GM19099 (cell line): Measurements from ENCODE around the gene PTPRA.

Experiments used
- POLR2A ChIP-seq: IDR thresholded peaks from 3 replicates; pipeline ENCODE4 v1.6.1; 2011; ENCODE audit warnings: low read depth; ENCODE audit not compliant: insufficient read length; ENCODE audit errors: extremely low read depth

The PTPRA gene

DNA sequence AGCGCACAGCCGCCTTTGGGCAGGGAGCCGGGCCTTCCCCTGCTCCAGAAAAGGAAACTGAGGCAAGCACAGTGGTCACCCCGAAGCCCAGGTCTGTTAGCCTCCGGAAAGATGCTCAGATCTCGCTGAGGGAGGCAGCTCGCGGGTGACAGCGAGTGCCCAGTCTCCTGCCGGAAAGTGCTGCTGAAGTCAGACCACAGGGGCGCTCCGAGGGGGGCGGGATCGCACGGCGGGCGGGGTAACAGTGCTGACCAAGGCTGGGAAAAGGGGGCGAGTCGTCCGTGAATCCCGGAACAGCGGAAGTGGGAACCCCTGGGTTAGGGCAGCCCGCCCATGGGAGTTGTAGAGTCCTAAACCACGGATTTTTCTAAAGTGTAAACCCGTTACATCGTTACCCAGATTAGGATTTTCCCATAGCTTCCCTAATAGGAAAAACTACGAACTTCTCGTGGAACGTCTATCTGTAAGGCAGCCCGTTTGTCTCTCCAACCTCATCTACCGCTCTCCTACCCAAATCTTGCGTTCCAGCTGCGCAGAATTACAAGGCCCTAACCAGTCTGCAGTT is 32.2 kb upstream of the PTPRA start:
- TF ChIP-seq POLR2A = no peak

DNA sequence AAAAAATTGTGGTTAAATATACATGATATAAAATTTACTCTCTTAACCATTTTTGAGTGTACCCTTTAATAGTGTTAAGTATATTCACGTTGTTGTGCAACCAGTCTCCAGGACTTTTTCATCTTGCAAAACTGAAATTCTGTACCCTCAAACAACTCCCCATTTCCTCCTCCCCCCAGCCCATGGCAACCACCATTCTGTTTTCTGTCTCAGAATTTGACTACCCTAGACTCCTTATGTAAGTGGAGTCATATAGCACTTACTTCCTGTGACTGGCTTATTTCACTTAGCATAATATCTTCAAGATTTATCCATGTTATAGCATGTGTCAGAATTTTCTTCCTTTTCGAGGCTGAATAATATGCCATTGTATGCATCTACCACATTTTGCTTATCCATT is 27.7 kb upstream of the PTPRA start:
- no peak for TF ChIP-seq POLR2A

DNA sequence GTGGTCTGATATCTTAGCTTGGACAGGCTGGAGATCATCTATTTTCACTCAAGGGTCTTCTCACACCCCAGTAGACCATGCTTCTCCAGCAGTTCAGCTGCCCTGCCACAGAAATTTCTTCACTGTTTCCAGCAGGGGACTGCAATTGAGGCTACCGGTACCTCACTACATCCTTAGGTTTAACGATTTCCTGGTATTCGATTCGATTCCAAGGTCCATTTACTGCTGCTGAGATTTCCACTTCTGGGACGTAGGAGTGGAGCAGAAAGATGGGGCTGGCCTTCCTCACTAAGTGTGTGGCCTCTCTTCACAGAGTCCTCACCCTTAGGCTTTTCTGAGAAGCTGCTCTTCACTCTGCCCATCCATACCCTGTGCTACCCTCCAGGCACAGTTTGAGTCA is 26.6 kb upstream of the PTPRA start:
- no peak for TF ChIP-seq POLR2A

DNA sequence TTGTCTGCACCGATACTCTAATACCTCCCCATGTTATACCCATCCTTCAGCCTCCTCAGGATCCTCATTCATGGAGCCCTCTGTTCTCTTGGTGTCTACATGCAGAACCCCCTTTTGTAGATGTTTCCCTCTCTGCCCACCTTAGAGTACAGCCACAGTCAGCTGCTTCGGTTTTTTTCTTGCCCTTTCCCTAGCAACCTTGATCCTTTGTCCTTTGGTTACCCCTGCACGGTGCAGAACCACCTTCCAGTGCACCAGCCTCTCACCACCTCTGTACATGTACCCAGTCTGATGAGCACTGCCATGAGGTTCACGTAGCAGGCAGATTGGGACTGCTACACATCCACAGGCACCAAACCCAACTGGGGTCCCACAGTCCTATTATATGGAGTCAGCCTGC is 25.5 kb upstream of the PTPRA start:
- TF ChIP-seq POLR2A = no peak

DNA sequence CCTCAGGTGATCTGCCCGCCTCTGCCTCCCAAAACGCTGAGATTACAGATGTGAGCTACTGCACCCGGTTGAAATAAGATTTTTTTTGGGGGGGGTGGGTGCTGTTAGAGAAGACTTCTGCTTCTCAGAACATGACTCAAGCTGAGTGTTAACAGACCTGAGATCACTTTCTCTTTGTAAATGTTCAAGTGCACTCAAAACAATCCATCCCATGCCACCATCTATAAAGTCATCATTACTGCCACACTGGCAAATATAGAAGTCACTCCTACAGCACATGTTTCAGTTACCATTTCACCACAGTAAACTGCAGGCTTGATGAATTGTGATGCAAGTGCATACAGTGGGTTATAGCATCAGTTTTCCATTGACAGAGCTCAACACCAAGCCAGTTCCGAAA is 23.8 kb upstream of the PTPRA start:
- TF ChIP-seq POLR2A = no peak

DNA sequence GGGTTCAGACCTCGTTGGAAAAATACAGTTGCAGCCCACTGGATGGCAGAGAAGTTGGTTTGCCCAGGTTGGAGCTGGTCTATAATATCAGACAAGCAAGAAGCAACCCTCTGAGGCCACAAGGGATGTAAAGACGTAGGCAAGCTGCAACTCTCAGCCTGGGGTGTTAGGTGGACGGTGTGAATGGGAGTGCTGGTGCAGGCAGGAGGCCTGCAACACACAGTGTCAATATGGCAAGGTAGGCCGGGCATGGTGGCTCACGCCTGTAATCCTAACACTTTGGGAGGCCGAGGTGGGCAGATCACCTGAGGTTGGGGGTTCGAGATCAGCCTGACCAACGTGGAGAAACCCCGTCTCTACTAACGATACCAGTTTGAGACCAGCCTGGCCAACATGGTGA is 22.2 kb upstream of the PTPRA start:
- TF ChIP-seq POLR2A = no peak

DNA sequence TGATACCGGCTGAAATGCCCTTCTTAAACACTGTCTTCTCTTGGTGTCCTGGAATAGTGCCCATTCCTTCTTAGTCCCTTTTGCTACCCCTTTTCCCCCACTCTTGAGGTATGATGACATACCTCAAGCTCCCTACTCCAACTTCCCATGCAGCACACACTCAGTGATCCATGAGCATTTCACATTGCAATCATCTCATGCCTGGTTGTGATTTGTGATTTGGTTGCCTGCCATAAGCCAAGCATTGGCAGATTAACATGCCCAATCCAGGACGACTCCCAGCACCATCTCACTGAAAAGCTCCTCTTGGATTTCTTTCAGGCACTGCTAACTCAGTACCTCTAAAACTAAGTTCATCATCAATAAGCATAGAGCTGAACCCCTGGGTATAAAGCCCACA is 14.7 kb upstream of the PTPRA start:
- TF ChIP-seq POLR2A = no peak

DNA sequence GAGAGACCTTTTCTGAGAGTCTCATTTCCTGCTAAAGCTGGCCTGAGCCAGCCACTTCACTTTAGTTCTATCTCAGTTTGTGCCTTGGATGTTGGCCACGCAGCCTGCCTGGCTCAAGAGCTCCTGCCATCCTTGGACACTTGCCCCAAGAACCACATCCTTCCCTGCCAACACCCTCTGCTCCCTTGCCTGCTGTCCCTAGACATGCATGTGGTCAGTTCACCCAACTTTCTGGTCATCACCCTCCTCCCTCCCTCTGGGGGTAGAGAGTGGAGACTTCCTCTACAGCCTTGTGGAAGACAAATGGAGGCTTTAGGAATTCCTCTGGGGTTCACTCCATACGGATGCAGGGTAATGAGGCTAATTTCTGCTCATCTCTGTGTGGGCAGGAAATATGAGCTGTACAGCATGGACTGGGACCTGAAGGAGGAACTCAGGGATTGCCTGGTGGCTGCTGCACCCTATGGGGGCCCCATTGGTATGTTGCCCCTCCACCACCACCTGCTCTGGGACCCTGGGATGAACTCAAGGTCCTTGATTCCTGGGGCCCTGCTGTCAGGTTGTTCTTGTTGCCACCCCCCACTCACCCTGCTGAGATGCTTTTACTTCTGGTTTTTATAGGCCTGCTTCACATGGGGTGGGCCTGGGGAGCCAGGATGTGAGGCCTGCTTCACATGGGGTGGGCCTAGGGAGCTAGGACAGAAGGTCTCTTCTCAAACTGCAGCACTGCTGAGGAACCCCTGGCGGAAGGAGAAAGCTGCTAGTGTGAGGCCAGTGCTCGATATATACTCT is 13.8 kb upstream of the PTPRA start:
- TF ChIP-seq POLR2A = no peak

DNA sequence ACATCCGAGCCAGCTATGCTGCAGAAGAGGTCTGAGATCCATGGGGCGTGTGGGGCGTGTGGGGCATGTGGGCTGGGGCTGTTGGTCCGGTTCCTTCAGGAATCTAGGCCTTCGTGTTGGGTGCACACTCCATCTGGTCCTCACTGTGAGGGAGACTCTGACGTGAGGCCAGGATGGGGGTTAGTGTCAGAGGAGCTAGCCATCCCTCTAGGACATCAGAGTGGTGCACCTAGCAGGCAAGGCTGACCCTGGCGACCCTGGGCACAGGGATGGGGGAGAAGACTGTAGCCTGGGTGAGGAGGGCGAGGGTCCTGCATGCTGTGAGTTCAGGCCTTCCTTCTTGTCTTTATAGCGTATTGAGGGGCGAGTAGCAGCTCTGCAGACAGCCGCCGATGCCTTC is 8.7 kb upstream of the PTPRA start:
- TF ChIP-seq POLR2A = no peak

DNA sequence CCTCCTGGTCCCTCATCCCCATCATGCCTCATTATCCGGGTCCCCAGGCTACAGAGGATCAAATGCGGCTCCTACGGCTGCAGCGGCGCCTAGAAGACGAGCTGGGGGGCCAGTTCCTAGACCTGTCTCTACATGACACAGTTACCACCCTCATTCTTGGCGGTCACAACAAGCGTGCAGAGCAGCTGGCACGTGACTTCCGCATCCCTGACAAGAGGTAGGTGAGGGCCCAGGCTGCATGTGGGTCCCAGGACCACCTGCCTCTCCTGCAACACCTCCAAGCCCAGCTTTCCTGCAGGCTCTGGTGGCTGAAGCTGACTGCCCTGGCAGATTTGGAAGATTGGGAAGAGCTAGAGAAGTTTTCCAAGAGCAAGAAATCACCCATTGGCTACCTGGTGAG is 8.2 kb upstream of the PTPRA start:
- TF ChIP-seq POLR2A = no peak

DNA sequence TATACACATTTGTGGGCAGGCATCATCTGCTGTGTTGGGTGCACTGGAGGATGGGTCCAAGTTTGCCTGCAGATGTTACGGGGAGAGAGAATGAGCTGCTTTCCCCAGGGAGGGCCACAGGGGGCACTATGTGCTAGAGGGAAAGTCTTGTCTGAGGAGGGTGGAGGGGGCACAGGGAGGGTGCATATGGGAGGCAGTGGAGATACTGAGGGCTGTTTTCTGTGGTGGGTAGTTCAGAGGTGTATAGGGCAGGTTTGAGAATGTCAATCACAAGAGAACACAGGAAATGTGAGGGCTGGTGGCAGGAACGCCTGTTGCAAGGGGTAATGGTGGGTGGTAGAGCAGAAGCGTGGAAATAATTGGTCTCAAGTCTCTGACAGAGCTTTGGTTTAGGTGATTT is 7.7 kb upstream of the PTPRA start:
- no peak for TF ChIP-seq POLR2A

DNA sequence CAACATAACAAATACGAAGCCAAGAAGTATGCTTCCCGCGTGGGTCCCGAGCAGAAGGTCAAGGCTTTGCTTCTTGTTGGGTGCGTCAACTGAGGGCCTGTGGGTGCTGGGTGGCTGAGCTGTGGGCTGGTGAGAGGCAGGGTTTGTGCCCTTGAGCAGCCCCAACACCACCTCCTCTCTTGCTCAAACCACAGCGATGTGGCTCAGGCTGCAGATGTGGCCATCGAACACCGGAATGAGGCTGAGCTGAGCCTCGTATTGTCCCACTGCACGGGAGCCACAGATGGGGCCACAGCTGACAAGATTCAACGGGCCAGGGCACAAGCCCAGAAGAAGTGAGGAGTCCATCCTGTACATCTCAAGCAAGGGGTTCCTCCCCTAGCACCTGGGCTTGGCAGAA is 7.0 kb upstream of the PTPRA start:
- no peak for TF ChIP-seq POLR2A

DNA sequence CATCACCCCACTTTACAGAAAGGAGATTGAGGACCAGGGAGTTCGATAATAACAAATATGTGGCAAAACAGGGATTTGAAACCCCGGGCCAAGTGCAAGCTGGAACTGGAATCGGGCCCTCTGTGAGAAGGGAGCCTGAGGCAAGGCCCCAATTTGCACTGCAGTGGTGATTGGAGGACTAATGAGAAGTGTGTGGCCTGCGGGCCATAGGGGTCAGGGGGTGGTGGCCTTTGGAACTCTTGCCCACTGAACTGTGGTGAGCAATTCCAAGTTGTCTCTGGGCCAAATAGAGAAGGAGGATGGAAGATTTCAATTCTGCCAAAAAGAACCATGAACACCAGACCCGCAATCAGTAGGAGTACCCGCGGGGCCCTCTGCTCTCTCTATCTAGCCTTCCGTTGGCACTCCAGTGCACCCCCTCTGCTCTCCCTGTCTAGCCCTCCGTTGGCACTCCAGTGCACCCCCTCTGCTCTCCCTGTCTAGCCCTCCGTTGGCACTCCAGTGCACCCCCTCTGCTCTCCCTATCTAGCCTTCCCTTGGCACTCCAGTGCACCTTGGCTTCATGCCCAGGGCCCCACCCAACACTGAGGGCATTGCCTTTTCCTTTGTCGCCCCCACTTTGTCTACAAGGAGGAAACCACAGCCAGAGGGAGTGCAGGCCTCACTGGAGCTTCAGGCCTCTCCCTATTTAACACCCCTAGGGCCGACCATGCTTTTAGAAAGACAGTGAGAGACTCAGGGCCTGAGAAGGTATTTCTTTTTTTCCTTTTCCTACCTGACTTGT is 6.0 kb upstream of the PTPRA start:
- no peak for TF ChIP-seq POLR2A

DNA sequence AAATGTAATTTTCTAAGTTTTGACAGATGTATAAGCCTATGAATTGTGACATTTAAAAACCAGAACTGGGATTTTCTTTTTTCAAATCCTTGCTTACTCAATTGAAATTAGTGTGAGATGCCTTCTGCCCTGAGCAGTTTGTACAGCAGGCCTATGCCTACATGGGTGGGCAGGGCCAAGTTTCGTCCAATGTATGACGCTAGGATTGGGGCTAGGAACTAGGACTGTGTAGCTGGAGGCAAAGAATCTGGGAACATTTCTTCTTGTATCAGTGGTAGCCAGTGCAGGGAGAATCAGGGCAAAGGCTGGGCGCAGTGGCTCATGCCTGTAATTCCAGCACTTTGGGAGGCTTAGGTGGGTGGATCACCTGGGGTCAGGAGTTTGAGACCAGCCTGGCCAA is 3.9 kb upstream of the PTPRA start:
- no peak for TF ChIP-seq POLR2A

DNA sequence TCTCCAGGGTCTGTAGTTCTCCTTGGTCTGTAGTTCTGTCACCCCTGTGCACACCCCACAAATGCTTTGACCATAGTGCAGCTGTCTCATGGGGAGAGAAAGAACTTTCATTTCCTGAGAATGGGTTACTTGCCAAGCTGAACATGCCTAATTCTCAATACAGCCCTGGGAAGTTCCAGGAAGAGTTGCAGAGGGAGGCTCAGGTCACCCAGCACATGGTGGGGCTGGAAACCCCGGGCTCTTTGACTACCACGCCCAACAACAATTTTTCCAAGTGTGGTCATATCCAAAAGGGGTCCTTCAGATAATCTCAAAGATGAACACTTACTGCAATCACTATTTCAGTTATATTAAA is 2.2 kb upstream of the PTPRA start:
- no peak for TF ChIP-seq POLR2A
